Astrocyte (in vitro differentiated cells and primary cell): ENCODE results near the gene FAM168A. TPM values are rescaled to one million over a fixed set of nuclear protein-coding genes. Genes with fewer than 3 reads are reported as not detected.

Experiments used
- DNase-seq: peaks from one replicate; pipeline ENCODE4 v3.0.0-alpha.2; 2010; ENCODE audit warnings: low read depth
- FAIRE-seq: peaks from 2 replicates; lab custom pipeline; 2011; peaks lifted over from hg19 to GRCh38; lab: Jason Lieb, UNC
- H2AFZ ChIP-seq: 2 replicates; pipeline ENCODE4 v1.6.0; 2012; ENCODE audit warnings: low read depth, low read length, inconsistent platforms
- H3K27ac ChIP-seq: 2 replicates; pipeline ENCODE4 v1.5.1; 2011; ENCODE audit warnings: low read depth, low read length, inconsistent platforms
- H3K27me3 ChIP-seq: 2 replicates; pipeline ENCODE4 v1.6.0; 2011; ENCODE audit warnings: low read length, inconsistent platforms; ENCODE audit not compliant: insufficient read depth
- H3K36me3 ChIP-seq: 2 replicates; pipeline ENCODE4 v1.5.1; 2011; ENCODE audit warnings: low read length, inconsistent platforms; ENCODE audit not compliant: insufficient read depth
- H3K4me1 ChIP-seq: 2 replicates; pipeline ENCODE4 v1.5.1; 2011; ENCODE audit warnings: low read length, inconsistent platforms; ENCODE audit not compliant: insufficient read depth
- H3K4me2 ChIP-seq: 2 replicates; pipeline ENCODE4 v1.6.0; 2012; ENCODE audit warnings: low read length, inconsistent platforms
- H3K4me3 ChIP-seq: 2 replicates; pipeline ENCODE4 v1.5.1; 2011; ENCODE audit warnings: low read depth, mild to moderate bottlenecking, low read length, inconsistent platforms; ENCODE audit not compliant: insufficient read depth
- H3K79me2 ChIP-seq: 2 replicates; pipeline ENCODE4 v1.6.0; 2012; ENCODE audit warnings: mild to moderate bottlenecking, low read length, inconsistent platforms; ENCODE audit not compliant: insufficient read depth
- H3K9ac ChIP-seq: 2 replicates; pipeline ENCODE4 v1.6.0; 2012; ENCODE audit warnings: mild to moderate bottlenecking, low read length, inconsistent platforms
- H3K9me3 ChIP-seq: 2 replicates; pipeline ENCODE4 v1.5.1; 2012; ENCODE audit warnings: low read depth, mild to moderate bottlenecking, low read length, inconsistent platforms; ENCODE audit not compliant: insufficient read depth
- H4K20me1 ChIP-seq: 2 replicates; pipeline ENCODE4 v1.6.0; 2012; ENCODE audit warnings: low read length, inconsistent platforms; ENCODE audit not compliant: insufficient read depth
- H3K27ac Mint-ChIP-seq: one replicate; pipeline ENCODE4 v1.8.0; 2021; ENCODE audit warnings: mild to moderate bottlenecking, mixed read lengths; ENCODE audit not compliant: unreplicated experiment
- H3K27me3 Mint-ChIP-seq: one replicate; pipeline ENCODE4 v1.8.0; 2021; ENCODE audit warnings: low read depth, mixed read lengths; ENCODE audit not compliant: unreplicated experiment
- H3K36me3 Mint-ChIP-seq: one replicate; pipeline ENCODE4 v1.8.0; 2021; ENCODE audit warnings: low read depth, mixed read lengths; ENCODE audit not compliant: unreplicated experiment
- H3K4me1 Mint-ChIP-seq: one replicate; pipeline ENCODE4 v1.8.0; 2021; ENCODE audit warnings: low read depth, mixed read lengths; ENCODE audit not compliant: unreplicated experiment
- H3K4me3 Mint-ChIP-seq: one replicate; pipeline ENCODE4 v1.8.0; 2021; ENCODE audit warnings: mild to moderate bottlenecking, moderate library complexity, mixed read lengths; ENCODE audit not compliant: unreplicated experiment
- H3K9me3 Mint-ChIP-seq: one replicate; pipeline ENCODE4 v1.8.0; 2021; ENCODE audit warnings: mild to moderate bottlenecking, mixed read lengths; ENCODE audit not compliant: unreplicated experiment
- EZH2 ChIP-seq: IDR thresholded peaks from 2 replicates; pipeline ENCODE4 v1.6.1; 2012; ENCODE audit warnings: mild to moderate bottlenecking, low read length, inconsistent platforms; ENCODE audit not compliant: insufficient read depth
- total RNA-seq: library from RNA; stranded (reverse); gene quantifications from 2 replicates; pipeline ENCODE4 v1.2.1, GENCODE V29; 2021
- TF ChIP-seq, protein P1 (sequence below): IDR thresholded peaks from 2 replicates; pipeline ENCODE4 v1.5.1; 2011; ENCODE audit warnings: low read depth, mild to moderate bottlenecking, inconsistent platforms, low read length, moderate library complexity; ENCODE audit not compliant: insufficient read depth

The FAM168A gene
- total RNA-seq, 1 donor from 2014 or later, result 44.8 TPM

DNA sequence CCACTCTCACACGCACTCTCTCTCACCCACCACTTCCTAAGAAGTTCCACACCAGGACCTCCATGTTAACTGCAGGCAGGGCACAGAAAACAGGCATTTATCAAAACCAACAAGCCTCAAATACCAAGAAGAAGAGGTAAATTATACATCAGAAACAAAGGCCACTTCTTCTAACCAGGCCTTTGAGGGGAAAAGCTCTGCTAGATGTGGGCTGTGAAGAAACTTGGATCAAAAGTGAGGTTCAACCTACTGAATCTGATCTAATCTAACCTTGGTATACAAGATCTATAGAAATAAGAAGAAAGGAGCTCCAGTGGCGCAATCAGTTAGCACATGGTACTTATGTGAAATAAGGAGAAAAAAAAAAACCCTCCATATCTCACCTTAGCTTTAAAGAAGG is 91.9 kb downstream of the FAM168A start:
- Mint-ChIP-seq H3K36me3 (peaks cover 6% of the 10 kb centered on the region), H3K27ac (no peak overlapping the region), H3K4me3 (no peak overlapping the region), H3K27me3 (no peaks in the 10 kb centered on the region), H3K9me3 (peaks cover 14% of the 10 kb centered on the region), H3K4me1 (no peaks in the 10 kb centered on the region)
- DNase-seq (no peak), FAIRE-seq (no peak)
- Histone ChIP-seq H3K9me3 (no peaks in the 10 kb centered on the region), H3K27me3 (no peaks in the 10 kb centered on the region), H3K4me3 (no peak overlapping the region), H3K36me3 (no peaks in the 10 kb centered on the region), H3K4me2 (no peak overlapping the region), H3K9ac (no peak overlapping the region), H3K4me1 (no peaks in the 10 kb centered on the region), H2AFZ (no peak overlapping the region), H4K20me1 (peaks cover 25% of the 10 kb centered on the region), H3K27ac (no peak overlapping the region), H3K79me2 (peaks cover 31% of the 10 kb centered on the region)
- TF ChIP-seq, protein P1, sequence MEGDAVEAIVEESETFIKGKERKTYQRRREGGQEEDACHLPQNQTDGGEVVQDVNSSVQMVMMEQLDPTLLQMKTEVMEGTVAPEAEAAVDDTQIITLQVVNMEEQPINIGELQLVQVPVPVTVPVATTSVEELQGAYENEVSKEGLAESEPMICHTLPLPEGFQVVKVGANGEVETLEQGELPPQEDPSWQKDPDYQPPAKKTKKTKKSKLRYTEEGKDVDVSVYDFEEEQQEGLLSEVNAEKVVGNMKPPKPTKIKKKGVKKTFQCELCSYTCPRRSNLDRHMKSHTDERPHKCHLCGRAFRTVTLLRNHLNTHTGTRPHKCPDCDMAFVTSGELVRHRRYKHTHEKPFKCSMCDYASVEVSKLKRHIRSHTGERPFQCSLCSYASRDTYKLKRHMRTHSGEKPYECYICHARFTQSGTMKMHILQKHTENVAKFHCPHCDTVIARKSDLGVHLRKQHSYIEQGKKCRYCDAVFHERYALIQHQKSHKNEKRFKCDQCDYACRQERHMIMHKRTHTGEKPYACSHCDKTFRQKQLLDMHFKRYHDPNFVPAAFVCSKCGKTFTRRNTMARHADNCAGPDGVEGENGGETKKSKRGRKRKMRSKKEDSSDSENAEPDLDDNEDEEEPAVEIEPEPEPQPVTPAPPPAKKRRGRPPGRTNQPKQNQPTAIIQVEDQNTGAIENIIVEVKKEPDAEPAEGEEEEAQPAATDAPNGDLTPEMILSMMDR, result no peak
- TF ChIP-seq EZH2, result no peak

DNA sequence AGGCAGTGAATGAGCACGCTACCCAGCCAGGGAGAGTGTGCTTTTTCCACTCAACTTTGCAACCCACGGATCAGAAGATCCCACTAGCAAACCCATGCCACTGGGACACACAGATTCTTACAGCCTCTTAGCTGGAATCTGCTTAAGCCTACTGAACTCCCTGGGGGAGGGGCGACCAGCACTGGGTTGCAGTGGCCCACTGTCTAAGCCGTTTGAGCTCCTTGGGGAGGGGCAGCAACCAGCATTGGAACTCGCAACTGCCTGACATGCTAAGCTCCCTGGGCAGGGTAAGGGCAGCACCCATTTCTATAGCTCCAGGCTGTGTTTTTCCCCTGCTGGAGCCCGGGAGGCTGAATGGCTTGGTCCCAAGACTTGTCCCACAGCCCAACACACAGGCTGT is 99.6 kb downstream of the FAM168A start:
- peaks cover 7% of the 10 kb centered on the region for H3K36me3 Mint-ChIP-seq
- H3K27ac Mint-ChIP-seq, result no peak overlapping the region
- H3K4me3 ChIP-seq, result no peak overlapping the region
- peaks cover 11% of the 10 kb centered on the region for H3K4me1 Mint-ChIP-seq
- peaks cover 33% of the 10 kb centered on the region for H4K20me1 ChIP-seq
- H3K79me2 ChIP-seq, result peaks cover 29% of the 10 kb centered on the region
- H2AFZ ChIP-seq, result no peak overlapping the region
- peaks cover 5% of the 10 kb centered on the region for H3K9me3 Mint-ChIP-seq
- H3K4me2 ChIP-seq, result no peak overlapping the region
- DNase-seq (no peak), FAIRE-seq (no peak)
- no peak for TF ChIP-seq EZH2
- TF ChIP-seq, protein P1, result no peak
- H3K4me3 Mint-ChIP-seq, result no peak overlapping the region
- no peaks in the 10 kb centered on the region for H3K27me3 ChIP-seq
- H3K9ac ChIP-seq, result no peak overlapping the region
- H3K27ac ChIP-seq, result no peak overlapping the region
- H3K9me3 ChIP-seq, result no peaks in the 10 kb centered on the region
- no peaks in the 10 kb centered on the region for H3K27me3 Mint-ChIP-seq
- peaks cover 7% of the 10 kb centered on the region for H3K4me1 ChIP-seq
- H3K36me3 ChIP-seq, result no peaks in the 10 kb centered on the region

DNA sequence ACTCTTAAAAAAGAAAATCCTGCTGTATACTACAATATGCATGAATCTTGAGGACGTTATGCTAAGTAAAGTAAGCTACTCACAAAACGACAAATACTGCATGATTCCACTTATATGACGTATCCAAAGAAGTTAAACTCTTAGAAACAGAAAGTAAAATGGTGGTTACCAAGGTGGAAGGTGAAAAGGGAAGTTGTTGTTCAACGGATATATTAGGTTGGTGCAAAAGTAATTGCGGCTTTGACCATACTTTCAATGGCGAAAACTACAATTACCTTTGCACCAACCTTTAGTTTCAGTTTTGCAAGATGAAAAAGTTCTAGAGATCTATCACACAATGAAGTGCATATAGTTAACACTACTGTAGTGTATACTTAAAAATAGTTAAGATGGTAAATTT is 101.8 kb downstream of the FAM168A start:
- no peak overlapping the region for H3K9ac ChIP-seq
- H2AFZ ChIP-seq, result no peak overlapping the region
- peaks cover 11% of the 10 kb centered on the region for H3K4me1 Mint-ChIP-seq
- no peaks in the 10 kb centered on the region for H3K9me3 Mint-ChIP-seq
- peaks cover 7% of the 10 kb centered on the region for H3K36me3 Mint-ChIP-seq
- no peaks in the 10 kb centered on the region for H3K36me3 ChIP-seq
- peaks cover 27% of the 10 kb centered on the region for H4K20me1 ChIP-seq
- H3K27me3 ChIP-seq, result no peaks in the 10 kb centered on the region
- peaks cover 27% of the 10 kb centered on the region for H3K79me2 ChIP-seq
- TF ChIP-seq, protein P1, result no peak
- TF ChIP-seq EZH2, result no peak
- no peak overlapping the region for H3K4me2 ChIP-seq
- no peak overlapping the region for H3K27ac ChIP-seq
- H3K4me3 ChIP-seq, result no peak overlapping the region
- FAIRE-seq (no peak), DNase-seq (no peak)
- no peak overlapping the region for H3K4me3 Mint-ChIP-seq
- H3K9me3 ChIP-seq, result no peaks in the 10 kb centered on the region
- H3K4me1 ChIP-seq, result peaks cover 7% of the 10 kb centered on the region
- H3K27ac Mint-ChIP-seq, result no peak overlapping the region
- H3K27me3 Mint-ChIP-seq, result no peaks in the 10 kb centered on the region
